K562 (cell line): ENCODE measurements around the gene ARHGAP9. TPM values are rescaled to one million over a fixed set of nuclear protein-coding genes. Genes with fewer than 3 reads are reported as not detected.
A peak's percentile ranks its signal among the peaks of the same experiment; 100 is the strongest.

ENCODE experiments used
- BCOR ChIP-seq: fragments of 450-650 bp; IDR thresholded peaks from 2 replicates; pipeline ENCODE4 v1.6.1; 2016
- BDP1 ChIP-seq: IDR thresholded peaks from 3 replicates; pipeline ENCODE4 v1.6.1; 2011; ENCODE audit not compliant: insufficient read length, insufficient read depth
- CREB1 ChIP-seq, 2 experiments: sonication (generic) in 1 of 2; formaldehyde crosslinking in 1 of 2; IDR thresholded peaks; 2 replicates each; pipeline versions ENCODE4 v1.6.1 to v1.8.0; 2012 to 2022; ENCODE audit warnings: inconsistent platforms in 1 of 2, mild to moderate bottlenecking in 1 of 2, missing genetic modification reagents in 1 of 2, moderate library complexity in 1 of 2
- DMBX1 ChIP-seq: fragments of 250-450 bp; sonication (Bioruptor Pico); IDR thresholded peaks from 2 replicates; pipeline ENCODE4 v1.8.0; 2022; ENCODE audit warnings: inconsistent platforms, mild to moderate bottlenecking, moderate library complexity, borderline replicate concordance
- E2F6 ChIP-seq, 2 experiments: IDR thresholded peaks; 2 replicates each; pipeline ENCODE4 v1.6.1; 2011; ENCODE audit warnings: borderline replicate concordance in 1 of 2, control low read depth in 1 of 2, low read depth in 1 of 2, low read length in 1 of 2, mild to moderate bottlenecking in 1 of 2, mixed read lengths in 1 of 2, moderate library complexity in 1 of 2; ENCODE audit not compliant: insufficient read depth in 1 of 2, insufficient read length in 1 of 2, poor library complexity in 1 of 2, severe bottlenecking in 1 of 2; ENCODE audit errors: extremely low read depth in 1 of 2
- GTF2F1 ChIP-seq: IDR thresholded peaks from 2 replicates; pipeline ENCODE4 v1.6.1; 2011; ENCODE audit warnings: low read depth, low read length, improper control_type of control experiment
- MCM2 ChIP-seq: fragments of 450-650 bp; IDR thresholded peaks from 2 replicates; pipeline ENCODE4 v1.6.1; 2017; ENCODE audit warnings: low read depth, mild to moderate bottlenecking
- MITF ChIP-seq: IDR thresholded peaks from 2 replicates; pipeline ENCODE4 v1.6.1; 2014; ENCODE audit warnings: antibody characterized with exemption
- MLLT1 ChIP-seq, 2 experiments: fragments of 450-650 bp; IDR thresholded peaks; 2 replicates each; pipeline ENCODE4 v1.6.1; 2016
- NELFE ChIP-seq: IDR thresholded peaks from 2 replicates; pipeline ENCODE4 v1.6.1; 2011; ENCODE audit warnings: mild to moderate bottlenecking; ENCODE audit not compliant: insufficient read depth, insufficient read length
- RCOR1 ChIP-seq, 2 experiments: IDR thresholded peaks; 2 replicates each; pipeline ENCODE4 v1.6.1; 2012; ENCODE audit warnings: low read depth in 2 of 2, low read length in 2 of 2, borderline replicate concordance in 1 of 2, improper control_type of control experiment in 1 of 2
- RNF219 ChIP-seq: fragments of 250-450 bp; sonication (Bioruptor Pico); IDR thresholded peaks from 2 replicates; pipeline ENCODE4 v1.5.0; 2022; ENCODE audit warnings: mild to moderate bottlenecking
- SAFB ChIP-seq: fragments of 200-400 bp; formaldehyde crosslinking; IDR thresholded peaks from 2 replicates; pipeline ENCODE4 v1.6.1; 2017; ENCODE audit warnings: low read depth, low read length, borderline replicate concordance
- TARDBP ChIP-seq: fragments of 450-650 bp; IDR thresholded peaks from 2 replicates; pipeline ENCODE4 v1.6.1; 2016
- TCF3 ChIP-seq: sonication (generic); formaldehyde crosslinking; IDR thresholded peaks from 2 replicates; pipeline ENCODE4 v1.4.0; 2020; ENCODE audit warnings: mild to moderate bottlenecking, missing genetic modification reagents
- TCF7 ChIP-seq: sonication (generic); IDR thresholded peaks from 2 replicates; pipeline ENCODE4 v1.6.1; 2016; ENCODE audit warnings: antibody characterized with exemption, borderline replicate concordance
- YBX1 ChIP-seq: fragments of 450-650 bp; IDR thresholded peaks from 2 replicates; pipeline ENCODE4 v1.7.1; 2016; ENCODE audit warnings: mild to moderate bottlenecking
- YY1 ChIP-seq, 3 experiments: IDR thresholded peaks; 2 replicates each; pipeline ENCODE4 v1.6.1; 2011; ENCODE audit warnings: low read length in 2 of 3, mild to moderate bottlenecking in 2 of 3, moderate library complexity in 2 of 3, borderline replicate concordance in 1 of 3, control low read depth in 1 of 3, low read depth in 1 of 3; ENCODE audit not compliant: insufficient read depth in 3 of 3, insufficient replicate concordance in 2 of 3, control insufficient read depth in 1 of 3, insufficient read length in 1 of 3; ENCODE audit errors: extremely low read depth in 1 of 3
- ZNF197 ChIP-seq: fragments of 200-800 bp; sonication (Bioruptor generic); IDR thresholded peaks from 2 replicates; pipeline ENCODE4 v1.6.1; 2016; ENCODE audit warnings: low read depth, missing genetic modification characterization, missing compliant biosample characterization
- ZNF384 ChIP-seq: IDR thresholded peaks from 2 replicates; pipeline ENCODE4 v1.6.1; 2012; ENCODE audit warnings: low read depth, low read length, improper control_type of control experiment
- ZNF699 ChIP-seq: fragments of 250-450 bp; sonication (Bioruptor Pico); IDR thresholded peaks from 2 replicates; pipeline ENCODE4 v1.8.0; 2021; ENCODE audit warnings: mild to moderate bottlenecking, moderate library complexity; ENCODE audit not compliant: insufficient replicate concordance
- polyA plus RNA-seq, 8 experiments: library from polyadenylated mRNA; depleted of rRNA in 4 of 8; stranded (reverse) in 5 of 8; unstranded in 3 of 8; fragments of >200 nt; fragmentation: Nextera tagmentation in 2 of 8; fragmentation: Illumina TruSeq in 1 of 8; extraction: Ambion mirVana in 2 of 8; extraction: Trizol in 1 of 8; gene quantifications; 2 replicates each; pipeline versions ENCODE4 v1.2.1 to v1.2.3, GENCODE V29; 2011 to 2014; ENCODE audit warnings: inconsistent platforms in 1 of 8, missing spikeins in 1 of 8
- total RNA-seq, 7 experiments: library from RNA; depleted of rRNA in 6 of 7; stranded (reverse); fragments of >200 nt in 6 of 7; fragmentation: Illumina TruSeq in 2 of 7; extraction: Trizol in 2 of 7; gene quantifications; 2 replicates each; pipeline versions ENCODE4 v1.2.1 to v1.2.3, GENCODE V29; 2011 to 2021; ENCODE audit warnings: low replicate concordance in 1 of 7

Gene ARHGAP9
- total and polyA plus RNA-seq, 9 of the 15 experiments (the other 6 are each of a cell fraction or from before 2014, with no cell fraction given) = 1.5 to 10.2 (median 5.1) TPM

GRCh38 chr12:57520053-57520818 is 40.6 kb upstream of the ARHGAP9 start, which contains the start of gene DDIT3 (continued):
- TF ChIP-seq RNF219 (0 out of 2 replicates have a peak, but pooled peaks have one; percentile 34), BDP1 (no peak), MLLT1 (IDR thresholded peaks at IDR 0.05) (peak; percentile 97 to 98), MCM2 (no peak), DMBX1 (CRISPR knock-in tag) (peak; percentile 73; the same call in 1 of the 2 replicates), MITF (peak; percentile 99), CREB1 (IDR thresholded peaks at IDR 0.05) (peak; percentile 60), CREB1 (CRISPR knock-in tag; IDR thresholded peaks at IDR 0.05) (peak; percentile 81), ZNF384 (no peak), TCF7 (no peak), TARDBP (no peak), BCOR (no peak), SAFB (no peak), E2F6 (IDR thresholded peaks at IDR 0.05; ENCODE audit: borderline replicate concordance in 1 of 2, extremely low read depth in 1 of 2, insufficient read depth in 1 of 2, insufficient read length in 1 of 2, low read depth in 1 of 2, low read length in 1 of 2, poor library complexity in 1 of 2, severe bottlenecking in 1 of 2) (no peak), YY1 (IDR thresholded peaks at IDR 0.05; ENCODE audit: borderline replicate concordance in 1 of 3, control insufficient read depth in 1 of 3, extremely low read depth in 1 of 3, insufficient read depth in 3 of 3, insufficient read length in 1 of 3, insufficient replicate concordance in 2 of 3, low read depth in 1 of 3, low read length in 2 of 3) (peak in 2 of 3 experiments; percentile 30 to 76), RCOR1 (IDR thresholded peaks at IDR 0.05; ENCODE audit: borderline replicate concordance in 1 of 2, low read depth in 2 of 2, low read length in 2 of 2) (peak; percentile 24 to 63; a peak in 3 of 4 replicates), GTF2F1 (peak; percentile 87), NELFE (peak; percentile 63), ZNF197 (no peak), YBX1 (no peak), ZNF699 (CRISPR knock-in tag) (no peak), TCF3 (CRISPR knock-in tag) (no peak)
